ENCODE measurements around the gene CDK11B.
"Not testable (repeated sequence)": the region's sequence is repeated elsewhere in the genome, so short reads cannot be mapped to it uniquely, and the experiment has no call there.

Gene CDK11B

GRCh38 chr1:1658583-1659549, at the start of gene CDK11B:
Gene CDK11B (minus strand): TSS chr1:1659004. CDS start chr1:1657485, 1,519 bp downstream.
- CTCF ChIA-PET, POLR2A ChIA-PET: not testable (repeated sequence)
- DNase-seq (ENCODE audit: extremely low spot score) = peak; percentile 94

DNA sequence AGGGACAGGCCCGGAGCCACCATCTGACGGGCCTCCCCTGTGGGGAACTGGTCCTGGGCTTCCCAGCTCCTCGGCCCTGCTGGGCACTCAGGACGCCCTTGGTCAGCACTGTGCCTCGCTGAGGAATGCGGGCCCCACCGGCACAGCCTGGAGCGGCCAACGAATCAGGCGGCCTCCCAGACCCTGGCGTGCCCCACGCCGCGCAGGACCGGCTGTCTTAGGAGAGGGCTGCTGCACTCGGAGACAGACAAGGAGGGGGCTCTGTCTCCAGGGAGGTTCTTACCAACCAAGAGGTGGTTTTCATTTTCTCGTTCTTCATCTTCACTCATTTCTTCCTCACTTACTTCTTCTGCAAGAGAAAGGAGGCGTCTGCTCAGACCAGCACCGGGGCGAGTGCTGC, 49.1 kb upstream of the CDK11B start:
- POLR2A ChIA-PET; CTCF ChIA-PET; DNase-seq (ENCODE audit: extremely low spot score): not testable (repeated sequence)

DNA sequence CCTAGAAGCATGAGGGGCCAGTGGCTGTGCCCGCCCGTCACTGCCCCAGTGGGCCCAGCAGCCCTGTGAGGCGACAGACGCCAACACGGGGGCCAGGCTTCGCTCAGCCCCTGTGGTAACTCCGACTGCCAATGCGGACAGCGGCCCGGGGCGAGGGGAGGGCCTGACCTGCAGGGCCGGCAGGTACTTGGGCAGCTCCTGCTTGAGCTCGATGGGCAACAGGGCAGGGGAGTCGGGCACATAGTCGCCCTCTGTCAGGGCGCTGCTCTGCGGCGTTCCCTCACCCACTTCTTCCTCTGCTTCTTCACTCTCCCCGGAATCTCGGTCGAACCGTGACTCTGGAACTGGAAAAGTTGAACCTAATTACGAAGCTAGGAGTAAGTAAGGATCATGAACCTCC, 48.4 kb upstream of the CDK11B start:
- POLR2A ChIA-PET; DNase-seq (ENCODE audit: extremely low spot score); CTCF ChIA-PET: not testable (repeated sequence)

- CTCF ChIA-PET; DNase-seq (ENCODE audit: extremely low spot score); POLR2A ChIA-PET: not testable (repeated sequence)
These were observed 46.8 kb upstream of the CDK11B start for GRCh38 chr1:1705623-1706022.

- CTCF ChIA-PET; POLR2A ChIA-PET; DNase-seq (ENCODE audit: extremely low spot score): not testable (repeated sequence)
These were observed 45.6 kb upstream of the CDK11B start for GRCh38 chr1:1704284-1704957.

DNA sequence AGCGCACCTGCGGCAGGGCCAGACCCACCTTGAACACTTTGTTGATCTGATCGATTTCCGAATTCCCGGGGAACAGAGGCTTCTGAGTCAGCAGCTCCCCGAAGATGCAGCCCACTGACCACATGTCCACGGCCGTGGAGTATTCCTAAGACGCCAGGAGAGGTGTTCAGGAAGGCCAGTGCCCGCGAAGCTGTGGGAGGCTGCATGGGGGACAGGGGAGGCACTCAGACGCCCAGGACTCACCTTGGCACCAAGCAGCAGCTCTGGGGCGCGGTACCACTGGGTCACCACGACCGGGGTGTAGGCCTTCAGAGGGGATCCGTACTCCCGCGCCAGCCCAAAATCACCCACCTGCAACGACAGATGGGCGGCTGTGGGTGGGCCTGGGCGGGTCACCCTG, 45.0 kb upstream of the CDK11B start:
- CTCF ChIA-PET = no interaction called here
- POLR2A ChIA-PET = no interaction called here
- TF ChIP-seq CTCF (IDR thresholded peaks at IDR 0.05; ENCODE audit: control extremely low read depth, extremely low read depth, low read depth, missing control alignments) = no peak
- no peak for DNase-seq (ENCODE audit: extremely low spot score)

DNA sequence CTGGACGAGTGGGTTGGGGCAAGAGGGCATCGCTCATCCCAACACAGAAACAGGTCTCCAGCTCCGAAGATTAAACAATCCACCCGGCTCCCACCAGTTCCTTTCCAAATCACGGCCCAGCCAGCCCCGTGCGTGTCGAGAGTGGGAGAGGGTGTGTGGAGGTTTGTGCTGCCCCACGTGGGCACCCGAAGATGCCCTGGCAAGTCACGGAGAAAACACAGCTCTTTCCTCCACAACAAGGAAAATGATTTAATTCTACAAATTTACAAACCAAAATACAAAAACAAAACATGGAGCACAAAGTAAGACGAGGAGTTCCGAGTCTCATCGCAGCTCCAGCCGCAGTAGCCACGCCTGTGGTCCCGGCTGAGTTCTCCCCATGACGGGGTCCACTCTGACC, 43.7 kb upstream of the CDK11B start:
- CTCF ChIA-PET; DNase-seq (ENCODE audit: extremely low spot score); POLR2A ChIA-PET: not testable (repeated sequence)

DNA sequence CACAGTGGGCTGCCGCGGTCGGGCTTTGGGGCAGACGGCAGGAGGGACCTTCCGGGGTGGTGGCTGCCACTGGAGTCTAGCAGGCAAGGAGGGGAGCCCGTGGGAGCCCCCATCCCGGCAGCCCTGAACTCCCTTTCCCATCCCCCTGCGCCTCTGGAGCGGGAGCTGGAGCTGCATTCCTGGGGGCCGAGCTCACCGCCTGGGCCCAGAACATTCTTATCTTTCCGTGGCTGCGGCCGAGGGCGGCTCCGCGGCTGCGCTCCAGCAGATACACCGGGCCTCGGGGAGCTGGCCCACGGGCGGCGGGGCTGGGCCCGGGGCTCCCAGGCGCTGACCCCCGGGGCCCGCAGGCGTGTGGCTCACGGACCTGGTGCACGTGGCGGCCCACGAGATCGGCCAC, 41.8 kb upstream of the CDK11B start:
- POLR2A ChIA-PET; CTCF ChIA-PET; DNase-seq (ENCODE audit: extremely low spot score): not testable (repeated sequence)

GRCh38 chr1:1700067-1700466, 41.3 kb upstream of the CDK11B start:
- CTCF ChIA-PET; DNase-seq (ENCODE audit: extremely low spot score); POLR2A ChIA-PET: not testable (repeated sequence)

GRCh38 chr1:1699061-1699460, 40.3 kb upstream of the CDK11B start:
- POLR2A ChIA-PET; DNase-seq (ENCODE audit: extremely low spot score); CTCF ChIA-PET: not testable (repeated sequence)

- CTCF ChIA-PET; POLR2A ChIA-PET; DNase-seq (ENCODE audit: extremely low spot score): not testable (repeated sequence)
These were observed 38.8 kb upstream of the CDK11B start for GRCh38 chr1:1697358-1698183.

- DNase-seq (ENCODE audit: extremely low spot score); CTCF ChIA-PET; POLR2A ChIA-PET: not testable (repeated sequence)
These were observed 37.9 kb upstream of the CDK11B start for GRCh38 chr1:1696431-1697357.

DNA sequence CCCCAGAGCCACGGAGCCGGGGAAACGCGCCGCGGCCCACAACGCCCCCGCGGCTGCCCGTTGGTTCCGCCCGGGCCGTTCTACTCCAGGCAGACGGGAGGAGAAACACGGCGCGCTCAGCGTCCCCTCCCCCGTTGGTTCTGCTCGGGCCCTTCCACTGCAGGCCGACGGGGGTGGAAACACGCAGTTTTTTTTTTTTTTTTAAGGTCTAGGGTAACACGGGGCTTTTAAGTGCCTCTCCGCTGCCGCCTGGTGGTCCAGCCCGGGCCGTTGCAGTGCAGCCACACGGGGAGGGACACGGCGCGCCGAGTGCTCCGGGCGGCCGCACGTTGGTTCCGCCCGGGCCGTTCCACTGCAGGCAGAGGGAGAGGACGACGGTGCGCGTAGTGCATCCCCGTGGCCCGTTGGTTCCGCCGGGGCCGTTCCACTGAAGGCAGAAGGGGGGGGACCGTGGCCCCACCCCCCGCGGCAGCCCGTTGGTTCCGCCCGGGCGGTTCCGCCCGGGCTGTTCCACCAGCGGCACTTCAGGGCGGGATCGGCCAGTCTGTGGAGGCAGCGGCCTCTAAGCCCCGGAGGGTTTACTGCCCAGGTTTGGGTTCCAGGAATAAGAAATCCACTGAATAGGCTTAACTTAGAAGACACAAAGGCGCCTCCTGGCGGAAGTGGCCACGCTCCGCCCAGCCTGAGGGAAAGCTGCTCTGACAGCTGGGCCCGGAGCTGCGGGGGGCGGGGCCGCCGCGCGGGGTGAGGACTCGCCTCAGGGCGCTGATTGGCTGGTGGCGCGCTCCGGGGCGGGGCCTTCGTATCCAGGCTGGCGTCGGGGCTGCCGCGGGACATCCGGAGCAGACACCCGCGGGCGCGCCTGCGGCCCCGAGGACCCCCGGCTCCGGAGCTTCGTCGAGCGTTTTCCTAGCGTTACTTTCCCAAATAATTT, 34.2 kb upstream of the CDK11B start, which contains the start of gene SLC35E2B:
SLC35E2B (minus strand) TSS at position 82 of the 934 bp plus-strand sequence. CDS start 16,096 bp downstream, outside the sequence.
- peak; percentile 73 for DNase-seq (ENCODE audit: extremely low spot score)
- POLR2A ChIA-PET, CTCF ChIA-PET: not testable (repeated sequence)

DNA sequence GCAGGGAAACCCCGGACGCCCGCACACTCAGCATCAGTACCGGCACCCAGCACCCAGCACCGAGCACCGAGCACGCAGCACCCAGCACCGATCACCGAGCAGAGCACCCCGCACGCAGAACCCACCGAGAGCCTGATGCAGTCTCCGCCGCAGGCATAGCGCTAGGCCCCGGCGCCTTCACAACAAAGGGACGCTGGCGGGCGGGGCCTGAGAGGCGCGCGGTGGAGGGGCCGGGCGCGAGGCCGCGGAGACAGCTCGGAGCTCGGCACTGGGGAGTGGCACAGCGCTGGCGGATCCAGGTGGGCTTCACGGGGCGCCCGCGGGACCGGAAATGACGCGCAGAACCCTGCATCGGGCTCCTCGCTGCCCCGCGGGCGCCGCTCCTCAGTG, 33.5 kb upstream of the CDK11B start:
- POLR2A ChIA-PET = not testable (repeated sequence)

DNA sequence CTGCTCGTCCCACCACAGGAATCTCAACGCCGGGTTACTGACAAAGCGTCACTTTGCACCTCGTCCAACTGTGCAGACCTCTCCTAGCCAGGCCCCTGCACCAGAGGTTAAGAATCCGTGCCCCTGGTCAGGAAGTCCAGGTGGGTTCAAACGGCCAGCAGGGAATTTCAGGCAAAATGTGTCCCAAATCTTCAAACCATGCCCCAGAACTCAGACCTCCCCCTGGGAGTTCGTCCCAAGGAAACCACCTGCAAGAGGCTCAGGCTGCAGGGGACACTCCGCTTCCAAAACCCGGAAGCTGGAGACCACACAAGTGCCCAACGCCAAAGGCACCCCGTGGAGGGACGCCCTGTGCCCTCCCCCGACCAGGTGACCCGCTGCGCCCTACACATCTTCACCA, 32.6 kb upstream of the CDK11B start:
- POLR2A ChIA-PET; CTCF ChIA-PET; DNase-seq (ENCODE audit: extremely low spot score): not testable (repeated sequence)

More for the DNA sequence above, 33.5 kb upstream of the CDK11B start:
- CTCF ChIA-PET; DNase-seq (ENCODE audit: extremely low spot score): not testable (repeated sequence)

Measured in GM10248 (cell line).